ENCODE results near the gene MTARC1.

DNA sequence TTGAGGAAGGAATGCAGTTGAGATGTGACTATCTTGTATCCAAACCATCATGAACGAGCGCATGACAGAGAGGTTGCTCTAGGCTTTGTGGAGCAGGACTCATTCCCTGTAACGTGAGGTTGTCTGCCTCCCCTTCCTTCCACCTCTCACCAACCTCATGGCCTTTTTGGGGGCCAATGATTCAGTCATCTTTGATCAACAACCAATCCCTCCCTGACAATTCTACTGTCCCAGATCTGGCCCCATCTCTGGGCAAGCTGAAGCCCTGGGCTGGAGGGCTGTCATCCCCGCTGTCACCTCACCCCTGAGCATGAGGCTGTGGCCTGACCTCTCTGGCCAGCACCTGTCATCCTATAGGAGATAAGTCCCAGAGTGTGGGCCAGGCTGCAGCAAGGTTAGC, 19.7 kb downstream of the MTARC1 start:
- TF ChIP-seq, protein P1, sequence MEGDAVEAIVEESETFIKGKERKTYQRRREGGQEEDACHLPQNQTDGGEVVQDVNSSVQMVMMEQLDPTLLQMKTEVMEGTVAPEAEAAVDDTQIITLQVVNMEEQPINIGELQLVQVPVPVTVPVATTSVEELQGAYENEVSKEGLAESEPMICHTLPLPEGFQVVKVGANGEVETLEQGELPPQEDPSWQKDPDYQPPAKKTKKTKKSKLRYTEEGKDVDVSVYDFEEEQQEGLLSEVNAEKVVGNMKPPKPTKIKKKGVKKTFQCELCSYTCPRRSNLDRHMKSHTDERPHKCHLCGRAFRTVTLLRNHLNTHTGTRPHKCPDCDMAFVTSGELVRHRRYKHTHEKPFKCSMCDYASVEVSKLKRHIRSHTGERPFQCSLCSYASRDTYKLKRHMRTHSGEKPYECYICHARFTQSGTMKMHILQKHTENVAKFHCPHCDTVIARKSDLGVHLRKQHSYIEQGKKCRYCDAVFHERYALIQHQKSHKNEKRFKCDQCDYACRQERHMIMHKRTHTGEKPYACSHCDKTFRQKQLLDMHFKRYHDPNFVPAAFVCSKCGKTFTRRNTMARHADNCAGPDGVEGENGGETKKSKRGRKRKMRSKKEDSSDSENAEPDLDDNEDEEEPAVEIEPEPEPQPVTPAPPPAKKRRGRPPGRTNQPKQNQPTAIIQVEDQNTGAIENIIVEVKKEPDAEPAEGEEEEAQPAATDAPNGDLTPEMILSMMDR (IDR thresholded peaks at IDR 0.05; ENCODE audit: insufficient read depth, low read length), result no peak
- TF ChIP-seq POLR2AphosphoS5 (IDR thresholded peaks at IDR 0.05; ENCODE audit: low read depth) (no peak), SPI1 (IDR thresholded peaks at IDR 0.05; ENCODE audit: borderline replicate concordance, low read depth) (no peak), GABPA (IDR thresholded peaks at IDR 0.05; ENCODE audit: low read depth) (no peak)
- TF ChIP-seq, protein P2, sequence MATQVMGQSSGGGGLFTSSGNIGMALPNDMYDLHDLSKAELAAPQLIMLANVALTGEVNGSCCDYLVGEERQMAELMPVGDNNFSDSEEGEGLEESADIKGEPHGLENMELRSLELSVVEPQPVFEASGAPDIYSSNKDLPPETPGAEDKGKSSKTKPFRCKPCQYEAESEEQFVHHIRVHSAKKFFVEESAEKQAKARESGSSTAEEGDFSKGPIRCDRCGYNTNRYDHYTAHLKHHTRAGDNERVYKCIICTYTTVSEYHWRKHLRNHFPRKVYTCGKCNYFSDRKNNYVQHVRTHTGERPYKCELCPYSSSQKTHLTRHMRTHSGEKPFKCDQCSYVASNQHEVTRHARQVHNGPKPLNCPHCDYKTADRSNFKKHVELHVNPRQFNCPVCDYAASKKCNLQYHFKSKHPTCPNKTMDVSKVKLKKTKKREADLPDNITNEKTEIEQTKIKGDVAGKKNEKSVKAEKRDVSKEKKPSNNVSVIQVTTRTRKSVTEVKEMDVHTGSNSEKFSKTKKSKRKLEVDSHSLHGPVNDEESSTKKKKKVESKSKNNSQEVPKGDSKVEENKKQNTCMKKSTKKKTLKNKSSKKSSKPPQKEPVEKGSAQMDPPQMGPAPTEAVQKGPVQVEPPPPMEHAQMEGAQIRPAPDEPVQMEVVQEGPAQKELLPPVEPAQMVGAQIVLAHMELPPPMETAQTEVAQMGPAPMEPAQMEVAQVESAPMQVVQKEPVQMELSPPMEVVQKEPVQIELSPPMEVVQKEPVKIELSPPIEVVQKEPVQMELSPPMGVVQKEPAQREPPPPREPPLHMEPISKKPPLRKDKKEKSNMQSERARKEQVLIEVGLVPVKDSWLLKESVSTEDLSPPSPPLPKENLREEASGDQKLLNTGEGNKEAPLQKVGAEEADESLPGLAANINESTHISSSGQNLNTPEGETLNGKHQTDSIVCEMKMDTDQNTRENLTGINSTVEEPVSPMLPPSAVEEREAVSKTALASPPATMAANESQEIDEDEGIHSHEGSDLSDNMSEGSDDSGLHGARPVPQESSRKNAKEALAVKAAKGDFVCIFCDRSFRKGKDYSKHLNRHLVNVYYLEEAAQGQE (IDR thresholded peaks at IDR 0.05; ENCODE audit: insufficient replicate concordance, low read depth), result no peak
